ENCODE data around the gene CIB1.
"Not testable (repeated sequence)": the region's sequence is repeated elsewhere in the genome, so short reads cannot be mapped to it uniquely, and the experiment has no call there.

The CIB1 gene

GRCh38 chr15:90233387-90234095 is at the start of gene CIB1:
Gene CIB1 (minus strand): TSS chr15:90233941. CDS start chr15:90233885, 56 bp downstream.
- DNase-seq (ENCODE audit: low read depth in 2 of 2): peak; percentile 95 to 97

GRCh38 chr15:90281637-90282036 is 47.9 kb upstream of the CIB1 start:
- not testable (repeated sequence) for DNase-seq (ENCODE audit: low read depth in 2 of 2)

GRCh38 chr15:90280743-90281142 is 47.0 kb upstream of the CIB1 start:
- not testable (repeated sequence) for DNase-seq (ENCODE audit: low read depth in 2 of 2)

GRCh38 chr15:90278467-90278866 is 44.7 kb upstream of the CIB1 start:
- not testable (repeated sequence) for DNase-seq (ENCODE audit: low read depth in 2 of 2)

- DNase-seq (ENCODE audit: low read depth in 2 of 2): no peak
Measured at GRCh38 chr15:90271459-90272166, 37.9 kb upstream of the CIB1 start.

GRCh38 chr15:90270502-90271150 is 36.9 kb upstream of the CIB1 start:
- DNase-seq (ENCODE audit: low read depth in 2 of 2): no peak

GRCh38 chr15:90268415-90268814 is 34.7 kb upstream of the CIB1 start:
- DNase-seq (ENCODE audit: low read depth in 2 of 2): no peak

- peak in 1 of 2 donors; percentile 19 for DNase-seq (ENCODE audit: low read depth in 2 of 2)
Measured at GRCh38 chr15:90266485-90266884, 32.7 kb upstream of the CIB1 start.

- DNase-seq (ENCODE audit: low read depth in 2 of 2): peak; percentile 33 to 38
Measured at GRCh38 chr15:90266061-90266431, 32.3 kb upstream of the CIB1 start.

GRCh38 chr15:90265271-90266060 is 31.7 kb upstream of the CIB1 start, which contains the start of gene NGRN:
Gene NGRN (plus strand): TSS chr15:90265672. CDS start chr15:90265713, 41 bp downstream.
- DNase-seq (ENCODE audit: low read depth in 2 of 2): peak; percentile 86 to 90

- DNase-seq (ENCODE audit: low read depth in 2 of 2): peak in 1 of 2 donors; percentile 19
Measured at GRCh38 chr15:90264671-90265070, 30.9 kb upstream of the CIB1 start.

GRCh38 chr15:90262426-90262825 is 28.7 kb upstream of the CIB1 start:
- DNase-seq (ENCODE audit: low read depth in 2 of 2): no peak

GRCh38 chr15:90261811-90262210 is 28.1 kb upstream of the CIB1 start:
- no peak for DNase-seq (ENCODE audit: low read depth in 2 of 2)

- not testable (repeated sequence) for DNase-seq (ENCODE audit: low read depth in 2 of 2)
Measured at GRCh38 chr15:90260731-90261130, 27.0 kb upstream of the CIB1 start.

GRCh38 chr15:90259524-90259923 is 25.8 kb upstream of the CIB1 start:
- DNase-seq (ENCODE audit: low read depth in 2 of 2): no peak

- DNase-seq (ENCODE audit: low read depth in 2 of 2): no peak
Measured at GRCh38 chr15:90257776-90258175, 24.0 kb upstream of the CIB1 start.

- DNase-seq (ENCODE audit: low read depth in 2 of 2): peak; percentile 83 to 85
Measured at GRCh38 chr15:90249203-90249863, 15.6 kb upstream of the CIB1 start, which contains the start of gene TTLL13. Gene TTLL13 (plus strand): TSS chr15:90249556. CDS start chr15:90250631, 1,075 bp downstream.

- no peak for DNase-seq (ENCODE audit: low read depth in 2 of 2)
Measured at GRCh38 chr15:90248789-90249202, 15.1 kb upstream of the CIB1 start.

- no peak for DNase-seq (ENCODE audit: low read depth in 2 of 2)
Measured at GRCh38 chr15:90243943-90244639, 10.3 kb upstream of the CIB1 start.

Measured in stimulated activated CD4-positive, alpha-beta T cell treated with anti-CD3 and anti-CD28 coated beads, Interleukin-4, amount 100 ng/mL, for 48 hours (primary cell).